K562 (cell line): Measurements from ENCODE around the gene LHX5. TPM values are rescaled to one million over a fixed set of nuclear protein-coding genes. Genes with fewer than 3 reads are reported as not detected.
A peak's percentile ranks its signal among the peaks of the same experiment; 100 is the strongest.

Experiments used
- ATAC-seq: fragments of 200-7000 bp; cut with Tn5 transposase; 3 replicates; pipeline ENCODE4 v1.9.1; 2020; ENCODE audit warnings: moderate library complexity
- BruUV-seq: library from RNA; stranded (reverse); fragments of 400-500 nt; replicated peaks from 2 replicates; lab custom pipeline; 2021; lab: Mats Ljungman, UMichigan
- CTCF ChIA-PET: fragments of 300-600 bp; formaldehyde crosslinking; extraction: SDS; loops from one replicate; lab custom pipeline; 2021; ENCODE audit warnings: low intra/inter-chr PET ratio; lab: Yijun Ruan, JAX
- POLR2A ChIA-PET: fragments of 300-600, 350-650 bp; sonication (Branson Sonifier 250); formaldehyde crosslinking; extraction: SDS; loops from one replicate; lab custom pipeline; 2021; ENCODE audit warnings: antibody characterized with exemption, inconsistent platforms; lab: Yijun Ruan, JAX
- DNase-seq, 4 experiments: peaks; one replicate each; pipeline versions ENCODE4 v3.0.0 to v3.0.0-alpha.2; 2011 to 2018; ENCODE audit warnings: low spot score in 3 of 4, mixed read lengths in 3 of 4; ENCODE audit errors: extremely low read depth in 1 of 4
- FAIRE-seq: peaks from 2 replicates; lab custom pipeline; 2011; peaks lifted over from hg19 to GRCh38; lab: Jason Lieb, UNC
- H2AFZ ChIP-seq: 2 replicates; pipeline ENCODE4 v1.6.0; 2011; ENCODE audit warnings: low read depth, low read length, control low read depth, inconsistent platforms
- H3K27ac ChIP-seq: fragments of 200-600 bp; 3 replicates; pipeline ENCODE4 v1.8.0; 2011; ENCODE audit warnings: low read depth, mild to moderate bottlenecking, control low read depth, inconsistent platforms, low read length, moderate library complexity, mixed read lengths; ENCODE audit errors: extremely low read depth
- H3K27me3 ChIP-seq, 2 experiments: fragments of 300-600 bp in 1 of 2; 2 replicates in 1 of 2; 3 replicates in 1 of 2; pipeline versions ENCODE4 v1.6.0 to v1.8.0; 2011; ENCODE audit warnings: inconsistent platforms in 2 of 2, low read length in 2 of 2, mild to moderate bottlenecking in 1 of 2, mixed read lengths in 1 of 2, moderate library complexity in 1 of 2; ENCODE audit not compliant: control insufficient read depth in 2 of 2, insufficient read depth in 2 of 2
- H3K36me3 ChIP-seq: fragments of 300-600 bp; 3 replicates; pipeline ENCODE4 v1.8.0; 2011; ENCODE audit warnings: mild to moderate bottlenecking, low read length, inconsistent platforms; ENCODE audit not compliant: control insufficient read depth, insufficient read depth
- H3K4me1 ChIP-seq, 2 experiments: fragments of 200-600 bp in 1 of 2; replicated peaks in 1 of 2; 2 replicates in 1 of 2; 3 replicates in 1 of 2; pipeline versions ENCODE4 v1.5.1 to v1.8.0; 2011; ENCODE audit warnings: inconsistent platforms in 2 of 2, low read length in 2 of 2, mild to moderate bottlenecking in 1 of 2, mixed read lengths in 1 of 2, moderate library complexity in 1 of 2; ENCODE audit not compliant: control insufficient read depth in 2 of 2, insufficient read depth in 2 of 2
- H3K4me2 ChIP-seq: 2 replicates; pipeline ENCODE4 v1.6.1; 2011; ENCODE audit warnings: low read length, control low read depth, inconsistent platforms, mixed read lengths; ENCODE audit not compliant: insufficient read depth
- H3K4me3 ChIP-seq: fragments of 200-600 bp; sonication (generic), shearing (Covaris generic); 2 replicates; pipeline ENCODE4 v1.5.1; 2016; ENCODE audit warnings: control low read depth, inconsistent platforms
- H3K79me2 ChIP-seq: fragments of 200-600 bp; 3 replicates; pipeline ENCODE4 v1.8.0; 2011; ENCODE audit warnings: low read length, inconsistent platforms; ENCODE audit not compliant: control insufficient read depth, insufficient read depth
- H3K9ac ChIP-seq, 2 experiments: 2 replicates each; pipeline versions ENCODE4 v1.6.0 to v1.6.1; 2011; ENCODE audit warnings: low read depth in 2 of 2, low read length in 2 of 2, control low read depth in 1 of 2, inconsistent platforms in 1 of 2, mild to moderate bottlenecking in 1 of 2, mixed read lengths in 1 of 2; ENCODE audit not compliant: insufficient read depth in 1 of 2
- H3K9me1 ChIP-seq: one replicate; pipeline ENCODE4 v1.6.0; 2011; ENCODE audit warnings: inconsistent platforms, mild to moderate bottlenecking, low read length, moderate library complexity; ENCODE audit not compliant: control insufficient read depth, insufficient read depth
- H3K9me3 ChIP-seq: replicated peaks from 2 replicates; pipeline ENCODE4 v1.5.1; 2011; ENCODE audit warnings: low read depth, low read length, inconsistent platforms; ENCODE audit not compliant: control insufficient read depth, insufficient read depth
- H4K20me1 ChIP-seq: replicated peaks from 2 replicates; pipeline ENCODE4 v1.6.1; 2011; ENCODE audit warnings: low read length, inconsistent platforms, mixed read lengths; ENCODE audit not compliant: control insufficient read depth, insufficient read depth
- MYNN ChIP-seq, 2 experiments: sonication (generic); formaldehyde crosslinking in 1 of 2; IDR thresholded peaks; 2 replicates each; pipeline versions ENCODE4 v1.5.0 to v1.6.1; 2016 to 2020; ENCODE audit warnings: antibody characterized with exemption in 1 of 2, missing genetic modification reagents in 1 of 2
- PRDM10 ChIP-seq: fragments of 450-650 bp; IDR thresholded peaks from 2 replicates; pipeline ENCODE4 v1.6.1; 2018; ENCODE audit not compliant: partially characterized antibody
- ZNF511 ChIP-seq: sonication (generic); formaldehyde crosslinking; IDR thresholded peaks from 2 replicates; pipeline ENCODE4 v1.8.0; 2022; ENCODE audit warnings: mild to moderate bottlenecking, missing genetic modification reagents
- WGBS: fragments of 100-300 bp; shearing (Covaris generic); methylation state at CpG from one replicate; pipeline ENCODE4 v1.1.6; 2016; ENCODE audit warnings: low coverage, mixed read lengths; ENCODE audit not compliant: insufficient coverage; ENCODE audit errors: missing lambda C conversion rate; 5-methylcytosine and 5-hydroxymethylcytosine counted together
- in situ Hi-C: fragments of 300-500 bp; cut with MboI; formaldehyde crosslinking; loops from 4 replicates; pipeline ENCODE4 v1.15.0; 2018; ENCODE audit warnings: inconsistent platforms, mixed read lengths
- intact Hi-C: fragments of 100-400 bp; cut with micrococcal nuclease; formaldehyde crosslinking; loops from 2 replicates; pipeline ENCODE4 v1.14.2; 2022
- polyA plus RNA-seq, 8 experiments: library from polyadenylated mRNA; depleted of rRNA in 4 of 8; stranded (reverse) in 5 of 8; unstranded in 3 of 8; fragments of >200 nt; fragmentation: Nextera tagmentation in 2 of 8; fragmentation: Illumina TruSeq in 1 of 8; extraction: Ambion mirVana in 2 of 8; extraction: Trizol in 1 of 8; gene quantifications; 2 replicates each; pipeline versions ENCODE4 v1.2.1 to v1.2.3, GENCODE V29; 2011 to 2014; ENCODE audit warnings: inconsistent platforms in 1 of 8, missing spikeins in 1 of 8
- total RNA-seq, 7 experiments: library from RNA; depleted of rRNA in 6 of 7; stranded (reverse); fragments of >200 nt in 6 of 7; fragmentation: Illumina TruSeq in 2 of 7; extraction: Trizol in 2 of 7; gene quantifications; 2 replicates each; pipeline versions ENCODE4 v1.2.1 to v1.2.3, GENCODE V29; 2011 to 2021; ENCODE audit warnings: low replicate concordance in 1 of 7

The LHX5 gene
- total and polyA plus RNA-seq, 9 of the 15 experiments (the other 6 are each of a cell fraction or from before 2014, with no cell fraction given) = 0.04 to 0.17 (median 0.05) TPM; not detected in 6

GRCh38 chr12:113505941-113506340, 34.3 kb upstream of the LHX5 start:
- Histone ChIP-seq H3K9me1 (no peaks in the 10 kb centered on the region), H3K36me3 (no peaks in the 10 kb centered on the region), H3K79me2 (no peaks in the 10 kb centered on the region), H2AFZ (no peak overlapping the region), H3K9ac (no peak overlapping the region), H3K4me2 (no peak overlapping the region), H4K20me1 (peaks cover 4% of the 10 kb centered on the region; the same call in 1 of the 2 replicates), H3K4me3 (no peak overlapping the region), H3K9me3 (no peaks in the 10 kb centered on the region), H3K4me1 (no peaks in the 10 kb centered on the region), H3K27me3 (peaks cover 0 to 23% of the 10 kb centered on the region in 2 experiments; a peak in 4 of 5 replicates), H3K27ac (no peak overlapping the region)
- ChIA-PET CTCF (no interaction called here), POLR2A (no interaction called here)
- DNase-seq (no peak), FAIRE-seq (no peak), ATAC-seq (no peak)
- peak; percentile 95 for TF ChIP-seq MYNN (IDR thresholded peaks at IDR 0.05)
- no peak for TF ChIP-seq MYNN (CRISPR knock-in tag; IDR thresholded peaks at IDR 0.05)
- no peak for TF ChIP-seq ZNF511 (CRISPR knock-in tag)
- TF ChIP-seq PRDM10 = peak; percentile 69
- no TSS peak for BruUV-seq
- intact Hi-C loops (no loop called here), in situ Hi-C loops (no loop called here)
- WGBS = 3% methylated on average over 7 of the region's 7 CpGs
